HS-27A (cell line): ENCODE measurements around the gene MRPS2.
"Not testable (repeated sequence)": the region's sequence is repeated elsewhere in the genome, so short reads cannot be mapped to it uniquely, and the experiment has no call there.

Source experiments
- DNase-seq: peaks from one replicate; pipeline ENCODE4 v3.0.0-alpha.2; 2012; ENCODE audit warnings: low read depth, missing footprints

MRPS2 gene

GRCh38 chr9:135534826-135535225, 34.3 kb downstream of the MRPS2 start:
- not testable (repeated sequence) for DNase-seq

- DNase-seq: not testable (repeated sequence)
Measured at GRCh38 chr9:135535631-135536030, 35.1 kb downstream of the MRPS2 start.

GRCh38 chr9:135536216-135536615, 35.7 kb downstream of the MRPS2 start:
- no peak for DNase-seq

- not testable (repeated sequence) for DNase-seq
Measured at GRCh38 chr9:135543262-135543894, 42.9 kb downstream of the MRPS2 start.

- no peak for DNase-seq
Measured at GRCh38 chr9:135544981-135545635, 44.6 kb downstream of the MRPS2 start.

- not testable (repeated sequence) for DNase-seq
Measured at GRCh38 chr9:135545646-135546176, 45.2 kb downstream of the MRPS2 start, which contains the start of gene OBP2A. Gene OBP2A (plus strand): TSS chr9:135546126. CDS start chr9:135546181, 55 bp downstream.

GRCh38 chr9:135546792-135547617, 46.5 kb downstream of the MRPS2 start:
- DNase-seq: not testable (repeated sequence)

- no peak for DNase-seq
Measured at GRCh38 chr9:135547756-135548736, 47.6 kb downstream of the MRPS2 start.

- DNase-seq: not testable (repeated sequence)
Measured at GRCh38 chr9:135549478-135550343, 49.2 kb downstream of the MRPS2 start.

- no peak for DNase-seq
Measured at GRCh38 chr9:135550344-135550918, 49.9 kb downstream of the MRPS2 start.

GRCh38 chr9:135551031-135551430, 50.5 kb downstream of the MRPS2 start:
- DNase-seq: no peak

GRCh38 chr9:135551456-135551855, 51.0 kb downstream of the MRPS2 start:
- no peak for DNase-seq

GRCh38 chr9:135552021-135552697, 51.7 kb downstream of the MRPS2 start:
- DNase-seq: no peak

GRCh38 chr9:135552698-135553171, 52.3 kb downstream of the MRPS2 start:
- DNase-seq: no peak
